Loucy (cell line): Measurements from ENCODE around the gene TBC1D22A.

Experiments used
- EZH2phosphoT487 ChIP-seq: fragments of 200-600 bp; IDR thresholded peaks from 2 replicates; pipeline ENCODE4 v1.6.1; 2018; ENCODE audit warnings: antibody characterized with exemption, mild to moderate bottlenecking, moderate library complexity, borderline replicate concordance
- TF ChIP-seq, protein P1 (sequence below): fragments of 200-600 bp; sonication (generic); conservative IDR thresholded peaks from 2 replicates; pipeline ENCODE4 v1.5.1; 2014; ENCODE audit warnings: mild to moderate bottlenecking, antibody characterized with exemption, low read length

DNA sequence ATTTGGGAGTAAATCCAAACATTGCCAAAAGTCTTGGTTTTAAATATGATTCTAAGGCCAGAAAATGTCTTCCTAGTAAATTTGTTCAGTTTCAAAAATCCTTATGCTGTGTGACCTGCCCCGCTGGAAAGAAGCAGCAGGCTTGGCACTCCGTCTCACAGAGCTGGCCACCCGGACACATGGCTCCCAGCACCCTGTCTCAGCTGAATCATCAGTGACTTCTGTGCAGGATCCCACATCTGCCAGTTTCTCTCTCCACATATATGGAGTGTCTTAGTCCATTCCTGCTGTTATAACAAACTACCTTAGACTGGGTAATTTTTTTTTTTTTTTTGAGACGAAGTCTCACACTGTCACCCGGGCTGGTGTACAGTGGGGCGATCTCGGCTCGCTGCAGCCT, 356.7 kb downstream of the TBC1D22A start:
- TF ChIP-seq, protein P1, sequence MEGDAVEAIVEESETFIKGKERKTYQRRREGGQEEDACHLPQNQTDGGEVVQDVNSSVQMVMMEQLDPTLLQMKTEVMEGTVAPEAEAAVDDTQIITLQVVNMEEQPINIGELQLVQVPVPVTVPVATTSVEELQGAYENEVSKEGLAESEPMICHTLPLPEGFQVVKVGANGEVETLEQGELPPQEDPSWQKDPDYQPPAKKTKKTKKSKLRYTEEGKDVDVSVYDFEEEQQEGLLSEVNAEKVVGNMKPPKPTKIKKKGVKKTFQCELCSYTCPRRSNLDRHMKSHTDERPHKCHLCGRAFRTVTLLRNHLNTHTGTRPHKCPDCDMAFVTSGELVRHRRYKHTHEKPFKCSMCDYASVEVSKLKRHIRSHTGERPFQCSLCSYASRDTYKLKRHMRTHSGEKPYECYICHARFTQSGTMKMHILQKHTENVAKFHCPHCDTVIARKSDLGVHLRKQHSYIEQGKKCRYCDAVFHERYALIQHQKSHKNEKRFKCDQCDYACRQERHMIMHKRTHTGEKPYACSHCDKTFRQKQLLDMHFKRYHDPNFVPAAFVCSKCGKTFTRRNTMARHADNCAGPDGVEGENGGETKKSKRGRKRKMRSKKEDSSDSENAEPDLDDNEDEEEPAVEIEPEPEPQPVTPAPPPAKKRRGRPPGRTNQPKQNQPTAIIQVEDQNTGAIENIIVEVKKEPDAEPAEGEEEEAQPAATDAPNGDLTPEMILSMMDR, result no peak
- no peak for TF ChIP-seq EZH2phosphoT487
